Epithelial cell of prostate (primary cell): ENCODE results near the gene RNF215.

Experiments
- DNase-seq: peaks from one replicate; pipeline ENCODE4 v3.0.0-alpha.2; 2011; ENCODE audit warnings: low read depth, low spot score
- H3K27ac ChIP-seq: fragments of 450-650 bp; 2 replicates; pipeline ENCODE4 v1.5.1; 2017; ENCODE audit warnings: mild to moderate bottlenecking

RNF215 gene

DNA sequence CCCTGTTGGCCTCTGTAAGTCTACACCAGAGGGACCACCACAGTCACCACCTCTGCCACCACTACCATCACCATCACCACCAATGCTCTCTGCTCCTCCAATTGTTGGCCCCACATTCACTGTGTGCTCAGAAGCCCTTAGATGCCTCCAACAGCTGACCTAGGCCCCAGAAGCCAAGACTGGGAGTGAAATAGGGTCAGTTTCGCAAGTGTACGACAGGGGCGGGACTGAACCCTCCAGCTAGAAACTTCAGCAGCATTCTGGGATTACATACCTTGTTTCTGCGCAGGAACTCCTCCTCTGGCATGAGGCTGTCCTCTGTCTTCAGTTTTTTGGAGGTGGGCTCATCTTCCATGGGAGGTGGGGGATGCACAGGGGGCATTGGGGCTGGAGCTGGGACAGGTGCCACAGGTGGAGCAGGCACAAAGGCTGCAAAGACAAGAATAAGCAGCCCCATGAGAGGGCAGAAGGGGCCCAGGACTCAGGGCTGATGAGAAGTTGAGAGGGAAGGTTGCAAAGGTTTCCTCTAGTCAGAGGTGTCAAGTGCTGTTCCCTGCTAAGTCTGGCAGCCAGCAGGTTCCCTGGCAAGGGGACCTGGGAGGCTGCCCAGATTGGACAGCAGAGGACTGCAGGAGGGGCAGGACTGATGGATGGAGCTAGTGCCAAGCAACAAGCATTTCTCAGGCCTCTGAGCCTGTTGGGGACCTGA, 50.3 kb downstream of the RNF215 start:
- H3K27ac ChIP-seq: no peak overlapping the region

DNA sequence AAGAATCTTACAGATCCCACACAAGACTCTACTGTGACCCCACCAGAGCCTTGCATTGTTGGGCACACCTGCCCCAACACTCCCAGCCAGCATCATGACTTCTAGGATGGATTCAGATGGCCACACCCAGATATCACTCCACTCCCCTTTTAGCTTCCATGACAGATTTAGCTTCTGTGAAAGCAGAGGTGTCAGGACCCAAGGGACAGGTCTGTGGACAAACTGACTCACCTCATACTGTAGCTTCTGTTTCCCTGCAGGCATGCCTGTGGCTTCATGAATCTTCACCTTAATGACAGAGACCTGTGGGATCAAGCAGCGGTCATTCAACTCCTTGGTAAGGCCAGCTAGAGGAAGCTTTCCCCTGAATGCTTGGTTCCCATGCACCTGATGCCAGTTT, 52.0 kb downstream of the RNF215 start:
- DNase-seq: no peak
- no peak overlapping the region for H3K27ac ChIP-seq

More for the DNA sequence above, 50.3 kb downstream of the RNF215 start:
- DNase-seq: no peak

DNA sequence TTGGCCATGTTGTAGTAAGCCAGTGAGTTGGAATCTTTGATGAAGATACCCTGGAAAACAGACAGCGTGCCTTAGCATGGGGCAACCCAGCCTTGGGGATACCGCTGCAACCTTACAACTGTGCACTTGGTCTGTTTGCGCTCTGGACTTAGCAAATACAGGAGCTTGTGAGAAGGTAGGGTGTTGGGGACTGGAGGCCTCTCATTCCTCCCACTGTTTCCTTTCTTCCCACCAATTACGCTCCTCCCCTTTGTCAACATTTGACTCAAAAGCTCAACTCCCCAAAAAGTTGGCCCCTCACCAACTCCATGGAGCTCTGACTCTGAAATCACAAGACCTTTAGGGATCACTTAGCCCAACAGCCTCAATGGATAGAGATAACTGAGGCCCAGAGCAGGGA, 52.6 kb downstream of the RNF215 start:
- H3K27ac ChIP-seq: no peak overlapping the region
- DNase-seq: no peak

DNA sequence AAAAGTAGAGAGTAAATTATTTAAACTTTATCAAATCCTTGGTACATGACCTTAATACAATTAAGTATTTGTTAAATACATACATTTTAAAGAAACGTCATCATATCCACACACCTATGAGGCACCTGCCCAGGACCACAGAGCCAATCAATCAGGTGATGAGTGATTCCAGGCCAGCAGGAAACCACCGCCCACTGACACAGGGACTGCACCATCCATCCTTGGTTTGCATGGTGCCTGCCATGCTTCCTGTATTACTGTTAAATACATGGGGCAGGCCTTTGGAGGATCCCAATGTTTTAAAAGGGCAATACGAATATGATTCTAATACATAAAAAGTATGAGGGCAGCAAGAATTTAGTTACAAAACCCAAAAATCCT, 53.5 kb downstream of the RNF215 start:
- no peak overlapping the region for H3K27ac ChIP-seq
- no peak for DNase-seq

DNA sequence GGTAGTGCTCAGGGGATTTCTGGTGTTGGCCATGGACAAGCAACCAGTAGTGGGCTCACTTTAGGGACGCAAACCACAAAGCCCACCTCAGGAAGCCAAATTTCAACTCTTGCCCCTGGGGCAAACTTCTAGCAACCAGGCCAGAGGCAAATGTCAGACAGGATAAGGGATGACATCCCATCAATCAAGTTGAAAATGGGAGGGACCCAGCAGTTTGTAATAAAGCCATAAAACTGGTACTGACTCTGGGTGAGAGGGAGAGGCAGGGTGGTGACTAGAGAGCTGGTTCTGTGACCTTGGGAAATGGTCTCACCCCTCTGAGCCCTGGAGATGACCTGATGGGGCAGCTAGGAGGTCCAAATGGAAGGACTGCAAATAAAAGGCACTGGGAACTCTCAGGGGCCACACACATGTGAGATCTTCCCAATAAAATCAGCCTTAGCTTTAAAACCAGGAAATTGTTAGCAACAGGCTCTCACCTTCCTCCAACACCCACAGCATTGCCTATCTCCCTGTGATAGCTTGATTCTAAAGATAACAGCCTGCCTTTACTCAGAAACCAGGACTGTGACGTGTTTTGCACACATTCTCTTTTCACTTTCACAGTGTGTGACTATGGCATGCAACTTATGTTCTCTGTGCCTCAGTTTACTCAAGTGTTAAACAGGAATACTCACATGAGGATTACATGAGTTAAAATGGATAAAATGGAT, 54.1 kb downstream of the RNF215 start:
- no peak for DNase-seq
- no peak overlapping the region for H3K27ac ChIP-seq

DNA sequence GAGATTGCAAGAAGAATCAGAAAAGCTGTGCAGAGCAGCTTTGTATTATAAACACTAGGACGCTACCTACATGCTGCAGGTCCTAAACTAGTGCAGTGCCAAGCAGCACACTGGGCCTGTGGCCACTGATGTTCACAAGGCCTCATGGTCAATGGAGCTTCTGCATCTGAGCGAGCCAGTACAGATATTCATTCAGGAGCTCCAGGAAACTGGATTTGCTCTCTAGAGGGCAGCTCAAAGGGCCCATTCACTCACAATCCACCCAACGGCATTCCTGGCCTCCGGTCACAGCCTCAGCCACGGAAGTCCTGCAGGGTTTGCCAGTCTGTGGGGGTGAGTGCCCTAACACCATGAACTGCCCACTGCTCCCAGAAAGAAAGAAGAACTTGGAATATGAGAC, 54.7 kb downstream of the RNF215 start:
- DNase-seq: no peak
- no peak overlapping the region for H3K27ac ChIP-seq
